Measurements from ENCODE around the gene CXCL14.

The CXCL14 gene

DNA sequence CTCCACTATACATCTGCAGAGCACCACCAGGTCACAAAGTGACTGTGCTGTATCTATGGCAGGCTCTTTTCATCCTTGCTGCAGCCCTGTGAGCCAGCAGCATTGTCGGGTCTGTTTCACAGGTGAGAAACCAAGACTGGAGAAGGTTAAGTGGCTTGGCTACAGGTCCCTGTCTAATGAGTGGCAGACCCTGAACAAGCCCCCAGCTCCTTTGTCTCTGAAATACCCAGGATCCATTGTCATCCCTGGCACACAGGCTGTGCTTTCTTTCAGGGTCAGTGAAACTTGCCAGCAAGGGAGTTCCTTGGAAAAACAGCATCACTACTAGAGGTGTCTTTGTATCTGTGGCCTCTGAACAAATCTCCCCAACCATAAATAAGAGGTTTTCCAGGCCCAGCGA lies 27.6 kb upstream of the CXCL14 start:
- Histone ChIP-seq H3K4me1 (ENCODE audit: insufficient read depth, low read length) (peaks cover 14% of the 10 kb centered on the region; the same call in 1 of the 2 replicates), H3K4me3 (ENCODE audit: low read length) (no peak overlapping the region), H3K36me3 (ENCODE audit: insufficient read depth, low read length) (no peaks in the 10 kb centered on the region), H3K9ac (ENCODE audit: low read depth, low read length) (no peak overlapping the region), H3K27ac (ENCODE audit: low read depth, low read length) (no peak overlapping the region), H3K9me3 (ENCODE audit: insufficient read depth, low read depth, low read length) (no peaks in the 10 kb centered on the region), H3K27me3 (ENCODE audit: insufficient read depth, low read length) (peaks cover 10% of the 10 kb centered on the region; the same call in 1 of the 2 replicates)
- 92% methylated on average over 2 of the region's 2 CpGs for WGBS

GRCh38 chr5:135605221-135605620 lies 26.4 kb upstream of the CXCL14 start:
- Histone ChIP-seq H3K9me3 (ENCODE audit: insufficient read depth, low read depth, low read length) (no peaks in the 10 kb centered on the region), H3K36me3 (ENCODE audit: insufficient read depth, low read length) (no peaks in the 10 kb centered on the region), H3K27ac (ENCODE audit: low read depth, low read length) (no peak overlapping the region), H3K9ac (ENCODE audit: low read depth, low read length) (no peak overlapping the region), H3K4me3 (ENCODE audit: low read length) (no peak overlapping the region), H3K27me3 (ENCODE audit: insufficient read depth, low read length) (peaks cover 10% of the 10 kb centered on the region; the same call in 1 of the 2 replicates), H3K4me1 (ENCODE audit: insufficient read depth, low read length) (peaks cover 14% of the 10 kb centered on the region; the same call in 1 of the 2 replicates)
- WGBS, result 77% methylated on average over 2 of the region's 2 CpGs

- peaks cover 14% of the 10 kb centered on the region; the same call in 1 of the 2 replicates for H3K4me1 ChIP-seq (ENCODE audit: insufficient read depth, low read length)
- H3K9ac ChIP-seq (ENCODE audit: low read depth, low read length), result no peak overlapping the region
- H3K9me3 ChIP-seq (ENCODE audit: insufficient read depth, low read depth, low read length), result no peaks in the 10 kb centered on the region
- WGBS, result 84% methylated on average over 7 of the region's 7 CpGs
- peaks cover 10% of the 10 kb centered on the region; the same call in 1 of the 2 replicates for H3K27me3 ChIP-seq (ENCODE audit: insufficient read depth, low read length)
- no peaks in the 10 kb centered on the region for H3K36me3 ChIP-seq (ENCODE audit: insufficient read depth, low read length)
- H3K4me3 ChIP-seq (ENCODE audit: low read length), result no peak overlapping the region
- H3K27ac ChIP-seq (ENCODE audit: low read depth, low read length), result no peak overlapping the region
Measured at GRCh38 chr5:135604056-135604455, 25.3 kb upstream of the CXCL14 start.

DNA sequence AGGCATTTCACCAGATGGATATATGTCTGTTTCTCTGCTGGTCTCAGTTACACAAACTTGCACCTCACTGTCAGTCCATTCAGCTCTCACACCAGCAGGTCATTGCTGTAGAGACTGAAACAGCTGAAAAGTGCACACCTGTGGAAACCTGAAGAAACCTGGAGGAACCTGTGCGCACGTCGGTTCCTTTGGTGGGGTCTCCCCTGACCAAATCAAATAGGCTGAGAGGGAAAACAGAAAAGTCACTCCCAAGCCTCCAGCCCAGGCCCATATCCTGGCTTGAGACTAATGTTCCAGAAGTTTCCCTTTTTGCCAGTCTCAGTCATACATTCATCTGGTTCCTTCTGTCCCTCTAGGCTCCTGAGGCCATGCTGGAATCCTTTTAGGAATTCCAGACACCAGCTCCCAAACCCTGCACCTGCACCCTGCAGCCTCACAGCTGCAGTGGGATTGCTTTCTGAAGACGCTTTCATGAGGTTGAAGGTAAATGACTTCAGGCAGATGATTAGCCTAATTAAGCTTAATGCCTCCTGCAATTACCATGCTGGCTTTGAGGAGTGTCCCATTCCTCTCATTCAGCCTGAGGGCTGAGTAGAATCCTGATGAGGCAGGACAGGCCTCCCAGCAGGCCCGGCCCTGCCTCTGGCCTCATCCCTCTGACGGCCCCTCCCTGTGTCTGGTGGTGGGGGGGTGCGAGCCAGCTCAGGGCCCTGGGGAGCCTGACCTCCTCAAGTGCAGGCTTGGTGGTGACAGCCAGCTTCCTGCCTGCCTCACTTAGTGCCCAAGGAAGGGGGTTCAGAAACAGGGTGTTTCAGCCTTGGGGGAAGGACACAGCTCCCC lies 24.3 kb upstream of the CXCL14 start:
- 73% methylated on average over 7 of the region's 7 CpGs for WGBS
- Histone ChIP-seq H3K9me3 (ENCODE audit: insufficient read depth, low read depth, low read length) (no peaks in the 10 kb centered on the region), H3K4me3 (ENCODE audit: low read length) (no peak overlapping the region), H3K9ac (ENCODE audit: low read depth, low read length) (no peak overlapping the region), H3K27ac (ENCODE audit: low read depth, low read length) (no peak overlapping the region), H3K36me3 (ENCODE audit: insufficient read depth, low read length) (no peaks in the 10 kb centered on the region), H3K27me3 (ENCODE audit: insufficient read depth, low read length) (peaks cover 10% of the 10 kb centered on the region; the same call in 1 of the 2 replicates), H3K4me1 (ENCODE audit: insufficient read depth, low read length) (peaks cover 14% of the 10 kb centered on the region; the same call in 1 of the 2 replicates)

- H3K4me3 ChIP-seq (ENCODE audit: low read length), result no peak overlapping the region
- 0 out of 2 replicates have a peak, but pooled peaks cover 5% of the 10 kb centered on the region for H3K27me3 ChIP-seq (ENCODE audit: insufficient read depth, low read length)
- peaks cover 14% of the 10 kb centered on the region; the same call in 1 of the 2 replicates for H3K4me1 ChIP-seq (ENCODE audit: insufficient read depth, low read length)
- no peaks in the 10 kb centered on the region for H3K9me3 ChIP-seq (ENCODE audit: insufficient read depth, low read depth, low read length)
- 91% methylated on average over 3 of the region's 3 CpGs for WGBS
- H3K36me3 ChIP-seq (ENCODE audit: insufficient read depth, low read length), result no peaks in the 10 kb centered on the region
- no peak overlapping the region for H3K27ac ChIP-seq (ENCODE audit: low read depth, low read length)
- H3K9ac ChIP-seq (ENCODE audit: low read depth, low read length), result no peak overlapping the region
Measured at GRCh38 chr5:135601466-135601865, 22.7 kb upstream of the CXCL14 start.

DNA sequence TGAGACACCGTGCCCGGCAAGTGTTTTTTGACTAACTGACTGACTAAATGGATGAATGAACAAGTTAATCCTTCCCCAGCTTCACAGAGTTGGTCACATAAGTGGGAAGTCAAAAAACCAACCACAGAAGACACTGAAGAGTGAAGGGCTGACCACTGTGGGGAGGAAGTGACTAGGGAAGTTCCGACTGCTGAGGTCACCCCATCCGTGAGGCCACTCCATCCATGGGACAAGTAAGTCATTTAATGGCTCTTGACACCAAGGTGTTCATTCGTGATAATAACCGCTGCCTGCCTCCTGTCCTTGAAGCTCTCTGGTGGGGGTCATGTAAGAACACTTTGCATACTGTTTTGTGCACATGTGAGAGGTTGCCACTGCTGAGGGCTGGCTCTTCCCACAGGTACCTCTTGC lies 22.2 kb upstream of the CXCL14 start:
- H3K27me3 ChIP-seq (ENCODE audit: insufficient read depth, low read length), result 0 out of 2 replicates have a peak, but pooled peaks cover 5% of the 10 kb centered on the region
- no peaks in the 10 kb centered on the region for H3K36me3 ChIP-seq (ENCODE audit: insufficient read depth, low read length)
- peaks cover 14% of the 10 kb centered on the region; the same call in 1 of the 2 replicates for H3K4me1 ChIP-seq (ENCODE audit: insufficient read depth, low read length)
- no peak overlapping the region for H3K27ac ChIP-seq (ENCODE audit: low read depth, low read length)
- 93% methylated on average over 6 of the region's 6 CpGs for WGBS
- no peak overlapping the region for H3K4me3 ChIP-seq (ENCODE audit: low read length)
- H3K9ac ChIP-seq (ENCODE audit: low read depth, low read length), result no peak overlapping the region
- no peaks in the 10 kb centered on the region for H3K9me3 ChIP-seq (ENCODE audit: insufficient read depth, low read depth, low read length)

- H3K4me3 ChIP-seq (ENCODE audit: low read length), result no peak overlapping the region
- no peak overlapping the region for H3K27ac ChIP-seq (ENCODE audit: low read depth, low read length)
- H3K4me1 ChIP-seq (ENCODE audit: insufficient read depth, low read length), result peaks cover 14% of the 10 kb centered on the region; the same call in 1 of the 2 replicates
- no peak overlapping the region for H3K9ac ChIP-seq (ENCODE audit: low read depth, low read length)
- no peaks in the 10 kb centered on the region for H3K9me3 ChIP-seq (ENCODE audit: insufficient read depth, low read depth, low read length)
- no peaks in the 10 kb centered on the region for H3K36me3 ChIP-seq (ENCODE audit: insufficient read depth, low read length)
- 0 out of 2 replicates have a peak, but pooled peaks cover 5% of the 10 kb centered on the region for H3K27me3 ChIP-seq (ENCODE audit: insufficient read depth, low read length)
- 87% methylated on average over 5 of the region's 5 CpGs for WGBS
Measured at GRCh38 chr5:135600152-135600570, 21.4 kb upstream of the CXCL14 start.

- Histone ChIP-seq H3K27ac (ENCODE audit: low read depth, low read length) (no peak overlapping the region), H3K4me3 (ENCODE audit: low read length) (no peak overlapping the region), H3K36me3 (ENCODE audit: insufficient read depth, low read length) (no peaks in the 10 kb centered on the region), H3K27me3 (ENCODE audit: insufficient read depth, low read length) (0 out of 2 replicates have a peak, but pooled peaks cover 5% of the 10 kb centered on the region), H3K9ac (ENCODE audit: low read depth, low read length) (no peak overlapping the region), H3K9me3 (ENCODE audit: insufficient read depth, low read depth, low read length) (no peaks in the 10 kb centered on the region), H3K4me1 (ENCODE audit: insufficient read depth, low read length) (peaks cover 14% of the 10 kb centered on the region; the same call in 1 of the 2 replicates)
- 87% methylated on average over 6 of the region's 6 CpGs for WGBS
Measured at GRCh38 chr5:135599421-135600151, 20.8 kb upstream of the CXCL14 start.

- no peaks in the 10 kb centered on the region for H3K27me3 ChIP-seq (ENCODE audit: insufficient read depth, low read length)
- H3K9me3 ChIP-seq (ENCODE audit: insufficient read depth, low read depth, low read length), result no peaks in the 10 kb centered on the region
- WGBS, result 92% methylated on average over 9 of the region's 9 CpGs
- H3K4me1 ChIP-seq (ENCODE audit: insufficient read depth, low read length), result peaks cover 10% of the 10 kb centered on the region; the same call in 1 of the 2 replicates
- H3K36me3 ChIP-seq (ENCODE audit: insufficient read depth, low read length), result no peaks in the 10 kb centered on the region
- H3K27ac ChIP-seq (ENCODE audit: low read depth, low read length), result no peak overlapping the region
- no peak overlapping the region for H3K9ac ChIP-seq (ENCODE audit: low read depth, low read length)
- no peak overlapping the region for H3K4me3 ChIP-seq (ENCODE audit: low read length)
Measured at GRCh38 chr5:135598691-135599395, 20.1 kb upstream of the CXCL14 start.

- Histone ChIP-seq H3K4me1 (ENCODE audit: insufficient read depth, low read length) (no peaks in the 10 kb centered on the region), H3K27me3 (ENCODE audit: insufficient read depth, low read length) (no peaks in the 10 kb centered on the region), H3K36me3 (ENCODE audit: insufficient read depth, low read length) (no peaks in the 10 kb centered on the region), H3K9ac (ENCODE audit: low read depth, low read length) (no peak overlapping the region), H3K9me3 (ENCODE audit: insufficient read depth, low read depth, low read length) (no peaks in the 10 kb centered on the region), H3K27ac (ENCODE audit: low read depth, low read length) (no peak overlapping the region), H3K4me3 (ENCODE audit: low read length) (no peak overlapping the region)
- WGBS, result 84% methylated on average over 3 of the region's 3 CpGs
Measured at GRCh38 chr5:135596788-135597187, 18.0 kb upstream of the CXCL14 start.

All from HUES64 (cell line).